Measurements from ENCODE around the gene PFN3.

PFN3 gene

GRCh38 chr5:177399997-177400868 lies at the start of gene PFN3:
PFN3 (minus strand) TSS chr5:177400661; CDS start chr5:177400576, 85 bp downstream.
- no peak for DNase-seq (ENCODE audit: low spot score)
- in situ Hi-C loops (cut with MboI; ENCODE audit: low pct_unique_long_range_greater_than_20kb, low sequenced_read_pairs, unreplicated experiment) = loop anchor here (10.0 kb wide), 1 partner anchor 55 kb away; no protein-coding TSS in a partner anchor
- no peak for TF ChIP-seq CTCF (IDR thresholded peaks at IDR 0.05; ENCODE audit: extremely low read depth, insufficient read depth, missing control alignments)

- in situ Hi-C loops (cut with MboI; ENCODE audit: low pct_unique_long_range_greater_than_20kb, low sequenced_read_pairs, unreplicated experiment) = loop anchor here (10.0 kb wide), 1 partner anchor 45 kb away; the partner anchor contains the start of genes F12 and PFN3
- TF ChIP-seq CTCF (IDR thresholded peaks at IDR 0.05; ENCODE audit: extremely low read depth, insufficient read depth, missing control alignments) = no peak
- no peak for DNase-seq (ENCODE audit: low spot score)
These were observed 48.9 kb upstream of the PFN3 start for GRCh38 chr5:177449140-177450061.

DNA sequence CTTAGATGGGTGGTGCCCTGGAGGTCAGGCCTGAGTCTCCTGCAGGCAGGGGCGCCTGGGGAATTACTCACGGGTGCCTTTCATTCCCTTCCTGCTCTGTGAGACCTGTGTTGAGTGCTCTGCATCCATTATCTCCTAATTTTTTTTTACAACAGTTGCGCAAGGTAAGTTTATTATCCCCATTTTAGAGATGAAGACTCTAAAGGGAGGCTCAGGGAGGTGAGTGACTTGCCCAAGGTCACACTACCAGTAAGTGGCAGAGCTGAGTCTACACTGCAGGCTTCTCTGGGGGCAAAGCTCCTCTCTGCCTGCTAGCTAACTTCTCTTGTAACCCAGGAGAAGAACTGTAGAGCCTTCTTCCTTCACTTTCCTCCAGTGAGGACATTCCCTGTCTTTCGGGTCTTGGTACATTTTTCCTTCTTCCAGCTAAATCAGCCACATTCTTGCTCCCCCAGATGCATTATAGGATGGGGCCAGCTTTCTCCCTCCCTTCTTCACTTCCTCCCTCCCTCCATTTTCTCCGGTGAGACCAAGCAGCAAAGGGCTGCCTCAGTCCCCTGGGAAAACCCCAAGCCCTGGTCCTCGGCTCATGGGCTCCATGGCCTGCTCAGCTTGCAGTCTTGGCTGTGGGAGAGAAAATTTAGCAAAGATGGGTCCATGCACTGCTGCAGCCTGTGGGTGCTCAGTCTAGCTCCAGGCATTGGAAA lies 47.9 kb upstream of the PFN3 start:
- DNase-seq (ENCODE audit: low spot score) = no peak

GRCh38 chr5:177447611-177448243 lies 47.3 kb upstream of the PFN3 start:
- no peak for TF ChIP-seq CTCF (IDR thresholded peaks at IDR 0.05; ENCODE audit: extremely low read depth, insufficient read depth, missing control alignments)
- in situ Hi-C loops (cut with MboI; ENCODE audit: low pct_unique_long_range_greater_than_20kb, low sequenced_read_pairs, unreplicated experiment) = no loop called here
- no peak for DNase-seq (ENCODE audit: low spot score)

More for the DNA sequence above, 47.9 kb upstream of the PFN3 start:
- TF ChIP-seq CTCF (IDR thresholded peaks at IDR 0.05; ENCODE audit: extremely low read depth, insufficient read depth, missing control alignments) = no peak
- in situ Hi-C loops (cut with MboI; ENCODE audit: low pct_unique_long_range_greater_than_20kb, low sequenced_read_pairs, unreplicated experiment) = no loop called here

DNA sequence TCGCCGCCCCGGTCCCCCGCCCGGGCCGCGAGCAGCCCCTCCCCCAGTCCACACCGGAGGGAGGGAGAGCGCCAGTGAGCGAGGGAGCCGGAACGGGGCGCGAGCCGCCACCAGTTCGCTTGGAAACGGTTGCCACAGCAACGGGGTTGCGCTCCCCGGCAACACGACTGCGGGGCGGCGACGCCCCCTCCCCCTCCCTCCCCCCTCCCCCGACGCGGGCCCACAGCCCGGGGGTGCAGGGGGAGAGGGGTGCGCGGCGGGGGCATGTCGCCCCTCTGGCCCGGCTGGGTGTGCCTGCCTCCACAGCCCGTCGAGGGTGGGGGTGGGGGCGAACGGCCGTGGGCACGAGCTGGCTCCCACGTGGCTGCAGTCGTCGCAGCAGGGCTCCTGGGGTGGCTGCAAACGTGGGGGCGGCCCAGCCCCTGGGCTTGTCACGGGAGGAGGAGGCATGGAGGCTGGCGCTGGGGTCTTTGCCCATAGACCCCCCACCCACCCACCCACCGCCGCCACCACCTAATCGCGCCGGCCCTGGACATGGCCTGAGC lies 46.7 kb upstream of the PFN3 start:
- DNase-seq (ENCODE audit: low spot score) = peak; percentile 91
- in situ Hi-C loops (cut with MboI; ENCODE audit: low pct_unique_long_range_greater_than_20kb, low sequenced_read_pairs, unreplicated experiment) = no loop called here
- TF ChIP-seq CTCF (IDR thresholded peaks at IDR 0.05; ENCODE audit: extremely low read depth, insufficient read depth, missing control alignments) = no peak
